GM21526 (cell line): ENCODE results near the gene DOCK8.

Experiments used
- ATAC-seq: cut with Tn5 transposase; IDR thresholded peaks from one replicate; pipeline ENCODE4 v1.9.1; 2021; ENCODE audit warnings: moderate library complexity; ENCODE audit not compliant: unreplicated experiment, low FRiP score

The DOCK8 gene

DNA sequence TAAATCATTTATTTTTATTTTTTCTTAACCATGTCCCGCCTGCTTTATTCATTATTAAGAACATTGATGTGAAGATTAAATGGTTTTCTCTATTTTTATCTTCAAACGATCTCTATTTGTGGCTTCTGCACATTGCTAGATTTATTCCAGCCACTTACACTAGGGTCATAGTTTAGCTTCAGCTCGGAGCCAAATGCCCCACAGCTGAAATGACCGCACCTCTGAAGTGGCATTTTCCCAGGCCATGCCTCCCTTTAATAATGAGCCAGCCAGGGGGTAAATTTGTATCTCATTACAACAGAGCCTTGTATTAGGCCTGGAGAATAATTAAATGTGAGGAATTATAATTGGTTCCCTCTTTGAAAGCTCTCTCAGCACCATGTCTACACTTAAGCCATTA lies 89.4 kb downstream of the DOCK8 start:
- no peak for ATAC-seq

DNA sequence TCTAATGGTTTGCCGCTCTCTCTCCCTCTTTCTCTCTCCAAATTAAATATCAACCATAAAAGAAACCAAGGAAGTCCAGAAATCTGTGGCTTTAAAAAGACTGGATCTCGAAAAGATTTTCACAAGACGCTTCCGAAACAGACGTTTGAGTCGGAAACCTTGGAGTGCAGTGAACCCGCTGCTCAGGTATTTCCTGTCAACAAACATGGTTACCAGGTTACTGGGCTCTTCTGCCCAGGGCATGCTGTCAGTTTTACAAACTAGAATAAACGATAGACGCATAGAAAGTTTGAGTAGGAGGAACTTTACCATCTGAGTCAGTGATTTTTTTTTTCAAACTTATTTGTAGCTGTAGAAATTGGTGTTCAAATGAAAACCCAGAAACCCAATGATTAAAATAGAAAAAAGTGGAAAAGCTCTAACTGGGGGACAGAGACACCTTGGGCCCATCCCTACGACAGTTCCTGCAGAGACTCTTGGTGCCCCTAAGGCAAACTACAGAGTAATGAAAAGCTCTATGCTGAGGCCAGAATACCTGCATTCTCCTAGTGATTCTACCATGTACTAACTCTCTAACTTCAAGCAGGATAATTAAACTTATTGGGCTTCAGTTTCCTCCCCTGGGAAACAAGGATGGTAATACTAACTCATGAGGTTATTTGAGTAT lies 90.0 kb downstream of the DOCK8 start:
- no peak for ATAC-seq

DNA sequence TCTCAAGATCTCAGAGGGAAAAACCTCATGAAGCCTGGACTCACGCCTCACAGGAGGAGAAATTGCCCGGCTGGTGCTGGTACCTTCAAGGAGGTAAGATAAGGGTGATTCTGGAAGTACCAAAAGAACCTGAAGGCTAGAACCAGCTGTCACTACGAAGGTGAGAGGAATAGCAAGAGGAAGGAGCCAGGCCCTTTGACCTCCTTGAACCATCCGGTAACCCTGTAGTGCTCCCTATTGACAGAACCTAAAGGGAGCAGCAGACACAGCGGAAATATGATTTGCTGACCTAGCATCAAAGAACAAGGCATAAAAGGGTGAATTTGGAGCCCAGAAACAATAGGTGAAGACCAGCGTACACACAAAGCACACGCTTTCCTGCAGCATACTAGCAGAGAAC lies 92.2 kb downstream of the DOCK8 start:
- no peak for ATAC-seq

DNA sequence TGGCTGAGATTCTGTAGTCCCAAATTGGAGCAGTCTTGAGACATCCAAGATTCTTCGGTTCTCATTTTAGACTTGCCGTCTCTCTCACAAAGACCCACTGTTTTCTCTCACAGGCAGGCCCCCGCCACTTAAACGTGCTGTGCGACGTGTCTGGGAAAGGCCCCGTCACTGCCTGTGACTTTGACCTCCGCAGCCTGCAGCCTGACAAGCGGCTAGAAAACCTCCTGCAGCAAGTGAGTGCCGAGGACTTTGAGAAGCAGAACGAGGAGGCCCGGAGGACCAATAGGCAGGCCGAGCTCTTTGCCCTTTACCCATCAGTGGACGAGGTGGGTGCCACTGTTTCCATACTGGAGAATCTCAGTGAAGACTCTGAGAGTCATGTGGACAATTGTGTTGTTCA lies 97.2 kb downstream of the DOCK8 start:
- ATAC-seq: no peak

DNA sequence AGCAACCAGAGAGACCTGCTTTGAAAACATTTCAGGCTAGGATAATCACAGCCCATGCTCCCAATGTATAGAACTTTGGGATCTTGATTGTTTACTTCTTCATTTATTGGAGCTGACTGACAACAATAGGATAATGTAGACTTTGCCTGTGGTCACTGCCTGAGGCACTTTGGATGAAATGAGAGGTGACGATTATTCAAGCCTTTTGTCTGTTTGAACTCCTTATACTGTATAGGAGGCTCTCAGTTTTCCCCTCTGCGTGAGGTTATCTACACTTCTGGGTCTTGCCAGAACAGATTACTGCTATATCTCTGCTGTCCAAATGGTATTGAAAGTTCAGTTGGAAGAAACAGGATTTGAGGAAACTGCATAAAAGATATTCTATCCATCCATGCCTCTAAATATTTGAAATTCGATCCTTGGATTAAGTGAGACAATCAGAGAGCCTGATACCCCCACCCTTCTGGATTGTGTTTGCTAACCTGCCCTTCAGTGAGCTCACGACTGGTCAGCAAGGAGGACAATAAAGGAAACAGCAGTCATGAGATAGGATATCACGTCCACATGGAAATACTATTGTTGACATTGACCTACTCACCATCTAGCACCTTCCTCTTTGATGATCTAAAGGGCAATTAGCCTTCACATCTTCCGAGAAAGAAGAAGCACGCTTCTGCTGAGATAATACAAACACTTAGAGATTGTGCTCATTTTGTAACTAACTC lies 98.1 kb downstream of the DOCK8 start:
- ATAC-seq: no peak

DNA sequence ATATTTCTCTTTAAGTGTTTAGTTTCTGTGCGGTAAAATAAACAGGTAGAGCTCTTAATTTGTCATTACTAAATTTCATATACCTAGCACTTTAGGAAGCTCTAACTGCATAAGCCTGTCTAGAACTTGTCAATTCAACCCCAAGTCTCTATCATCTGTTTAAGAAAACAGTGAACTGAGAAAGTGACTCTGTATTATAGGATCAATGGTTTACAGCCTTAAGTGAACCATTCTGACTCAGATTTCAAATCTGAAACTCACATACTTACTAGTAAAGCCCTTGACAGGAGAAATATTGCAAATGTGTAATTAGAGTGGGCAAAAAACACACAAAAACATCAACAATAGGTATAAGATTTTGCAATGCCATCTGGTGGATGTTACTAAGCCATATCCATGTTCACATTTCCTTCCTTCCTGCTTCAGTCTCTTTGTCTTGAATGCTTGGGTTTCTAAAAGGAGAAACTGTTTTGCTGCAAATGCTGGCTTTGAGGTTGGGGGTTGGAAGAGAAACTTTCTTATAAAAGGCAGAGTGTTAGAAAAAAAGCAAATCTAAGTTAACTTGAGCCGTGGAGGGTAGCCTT lies 101.8 kb downstream of the DOCK8 start:
- no peak for ATAC-seq

DNA sequence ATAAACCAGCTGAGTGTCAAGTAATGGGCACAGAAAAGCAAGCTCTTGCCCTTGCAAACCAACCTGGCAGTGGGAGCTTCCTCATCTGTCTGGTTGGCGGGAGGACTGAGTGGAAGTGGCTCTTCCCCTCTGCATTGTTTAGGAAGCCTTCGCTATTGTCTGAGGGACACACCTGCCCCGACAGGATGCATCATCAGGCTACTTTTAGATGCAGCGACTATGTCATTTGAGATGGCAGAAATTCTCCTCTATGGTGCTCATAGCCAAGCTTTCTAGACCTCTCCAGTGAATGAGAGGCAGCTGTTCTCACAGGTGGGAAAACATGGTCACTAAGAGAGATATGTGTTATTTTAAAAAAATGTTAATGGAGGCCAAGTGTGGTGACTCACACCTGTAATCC lies 104.0 kb downstream of the DOCK8 start:
- ATAC-seq: no peak

DNA sequence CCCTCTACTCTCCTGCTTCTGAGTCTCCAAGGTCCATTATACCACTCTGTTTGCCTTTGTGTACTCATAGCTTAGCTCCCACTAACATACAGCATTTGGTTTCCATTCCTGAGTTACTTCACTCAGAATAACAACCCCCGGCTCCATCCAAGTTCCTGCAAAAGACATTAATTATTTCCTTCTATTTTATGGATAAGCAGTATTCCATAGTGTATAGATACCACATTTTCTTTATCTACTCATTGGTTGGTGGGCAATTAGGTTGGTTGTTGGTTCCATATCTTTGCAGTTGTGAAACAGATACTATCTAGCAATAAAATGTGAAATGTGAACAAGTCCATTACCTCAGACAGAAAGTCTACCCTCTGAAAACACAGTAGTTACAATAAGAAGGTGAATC lies 110.3 kb downstream of the DOCK8 start:
- ATAC-seq: no peak

DNA sequence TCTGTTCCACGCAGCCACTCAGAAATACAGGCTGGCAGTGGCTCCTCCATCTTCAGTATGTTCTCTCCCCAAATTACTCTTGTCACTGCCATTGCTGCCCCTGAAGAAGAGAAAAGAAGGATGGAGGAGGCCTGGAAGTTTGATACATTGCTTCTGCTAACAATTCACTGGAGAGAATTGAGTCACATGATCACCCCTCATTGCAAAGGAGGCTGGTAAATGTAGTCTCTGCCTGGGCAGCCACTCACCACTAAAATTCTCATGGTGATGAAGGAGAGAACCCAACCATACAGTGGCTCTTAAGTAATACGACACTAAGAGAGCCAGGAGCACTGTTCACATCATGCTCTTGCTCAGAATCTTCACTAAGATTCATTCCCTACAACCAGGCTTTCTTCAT lies 112.0 kb downstream of the DOCK8 start:
- ATAC-seq: no peak

DNA sequence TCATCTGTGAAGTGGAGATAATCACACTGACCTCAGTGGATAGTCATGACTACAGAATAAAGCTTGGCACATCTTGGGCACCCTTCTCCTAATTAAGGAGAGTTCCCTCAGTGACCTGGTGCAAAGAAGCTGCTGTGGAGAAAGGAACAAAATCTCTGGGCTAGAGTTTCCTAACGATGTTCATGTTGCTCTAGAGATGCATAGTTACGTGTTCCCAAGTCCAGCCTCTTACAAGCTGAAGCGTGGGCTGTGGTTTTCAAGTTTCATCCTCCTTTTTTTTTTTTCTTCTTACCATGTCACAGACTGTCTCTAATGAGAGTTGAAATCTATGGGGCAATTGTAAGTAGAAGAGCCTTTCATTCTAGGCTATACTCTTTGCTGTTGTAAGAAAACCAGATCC lies 113.8 kb downstream of the DOCK8 start:
- no peak for ATAC-seq

DNA sequence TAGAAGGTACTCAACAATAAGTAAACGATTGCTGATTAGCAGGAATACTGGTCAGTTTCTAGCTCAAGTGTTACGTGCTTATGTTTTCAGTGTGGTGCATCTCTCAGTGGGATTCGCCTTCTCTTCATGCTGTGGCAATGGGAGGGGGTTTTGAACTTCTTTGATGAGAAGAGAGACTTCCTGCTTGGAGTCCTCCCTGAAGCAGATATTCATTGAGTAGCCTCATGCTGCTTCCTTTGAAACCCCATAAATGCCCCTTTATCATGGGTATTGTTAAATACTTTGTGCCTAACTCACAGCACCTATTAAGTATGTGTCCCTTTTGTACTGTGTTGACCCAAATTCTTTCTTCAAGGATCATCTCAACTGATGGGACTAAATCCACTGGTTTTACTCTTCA lies 116.5 kb downstream of the DOCK8 start:
- no peak for ATAC-seq

DNA sequence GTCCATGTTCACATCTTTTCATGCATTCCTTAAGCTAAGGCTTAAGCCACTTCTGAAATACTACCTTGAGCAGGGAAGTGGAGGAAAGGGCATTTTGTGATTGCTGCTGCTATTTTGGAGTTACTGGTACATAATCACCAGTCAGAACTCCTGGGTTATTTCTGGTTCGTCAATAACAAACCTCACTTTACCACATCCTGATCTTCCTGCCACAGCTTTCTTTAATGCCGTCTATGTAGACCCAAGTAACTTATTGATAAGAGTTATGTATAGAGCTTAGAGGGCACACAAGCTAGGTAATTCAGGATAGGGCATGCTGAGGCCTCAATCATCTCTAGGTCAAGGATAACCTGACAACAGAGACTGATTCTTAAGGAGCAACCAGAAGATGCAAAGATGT lies 120.7 kb downstream of the DOCK8 start:
- no peak for ATAC-seq

DNA sequence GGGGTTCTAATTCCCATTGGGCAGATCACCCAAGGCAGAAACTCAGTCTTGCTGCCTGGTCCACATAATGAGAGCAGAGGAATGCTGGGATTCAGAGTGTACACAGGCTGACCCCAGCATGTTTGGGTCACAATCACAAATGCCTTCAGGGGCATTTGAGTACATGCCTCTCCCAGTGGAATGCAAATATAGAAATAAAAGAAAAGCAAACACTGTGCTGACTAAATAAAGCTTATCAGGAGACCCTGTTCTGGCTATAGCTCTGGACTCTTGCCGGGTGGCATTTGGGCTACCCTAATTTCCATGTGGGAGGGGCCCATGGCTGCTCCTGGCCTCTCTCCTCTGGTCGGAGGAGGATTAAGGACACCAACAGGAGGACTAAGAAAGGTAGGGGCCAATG lies 121.4 kb downstream of the DOCK8 start:
- no peak for ATAC-seq

DNA sequence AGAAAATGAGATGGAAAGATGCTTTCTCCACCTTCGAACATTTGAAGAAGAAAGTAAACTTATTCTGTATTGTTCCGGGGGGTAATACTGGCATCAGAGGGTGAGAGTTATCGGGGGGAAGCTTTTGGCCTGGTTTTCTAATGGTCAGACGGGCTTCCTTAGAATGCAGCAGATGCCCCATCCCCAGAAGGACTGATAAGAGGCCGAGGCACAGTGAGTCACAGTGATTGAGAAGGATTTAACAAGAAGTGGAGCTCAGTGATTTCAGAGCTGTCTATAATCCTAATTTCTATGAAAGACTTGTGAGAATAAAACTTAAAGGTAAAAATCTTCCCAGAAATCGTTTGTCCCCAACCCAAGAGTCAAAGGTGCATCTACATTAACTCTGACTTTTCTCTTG lies 123.9 kb downstream of the DOCK8 start:
- no peak for ATAC-seq

DNA sequence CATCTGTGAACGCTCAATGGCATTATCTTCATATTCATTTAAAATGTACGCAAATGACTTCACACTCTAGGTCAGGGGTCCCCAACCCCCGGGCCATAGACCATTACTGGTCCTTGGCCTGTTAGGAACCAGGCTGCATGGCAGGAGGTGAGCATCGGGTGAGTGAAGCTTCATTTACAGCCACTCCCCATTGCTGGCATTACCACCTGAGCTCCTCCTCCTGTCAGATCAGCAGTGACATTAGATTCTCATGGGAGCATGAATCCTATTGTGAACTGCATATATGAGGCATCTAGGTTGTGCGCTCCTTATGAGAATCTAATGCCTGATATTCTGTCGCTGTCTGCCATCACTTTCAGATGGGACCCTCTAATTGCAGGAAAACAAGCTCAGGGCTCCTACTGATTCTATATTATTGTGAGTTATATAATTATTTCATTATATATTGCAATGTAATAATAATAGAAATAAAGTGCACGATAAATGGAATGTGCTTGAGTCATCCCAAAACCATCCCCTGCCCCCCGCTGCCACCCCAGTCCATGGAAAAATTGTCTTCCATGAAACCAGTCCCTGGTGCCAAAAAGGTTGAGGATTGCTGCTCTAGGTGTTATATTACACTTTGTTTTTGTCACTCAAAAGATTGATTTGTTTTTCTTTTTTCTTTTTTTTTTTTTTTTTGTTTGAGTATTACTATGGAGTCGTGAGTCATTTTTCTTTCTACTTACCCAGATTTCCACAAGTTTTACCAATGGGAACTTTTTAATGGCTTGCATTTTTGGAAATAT lies 127.2 kb downstream of the DOCK8 start:
- no peak for ATAC-seq

DNA sequence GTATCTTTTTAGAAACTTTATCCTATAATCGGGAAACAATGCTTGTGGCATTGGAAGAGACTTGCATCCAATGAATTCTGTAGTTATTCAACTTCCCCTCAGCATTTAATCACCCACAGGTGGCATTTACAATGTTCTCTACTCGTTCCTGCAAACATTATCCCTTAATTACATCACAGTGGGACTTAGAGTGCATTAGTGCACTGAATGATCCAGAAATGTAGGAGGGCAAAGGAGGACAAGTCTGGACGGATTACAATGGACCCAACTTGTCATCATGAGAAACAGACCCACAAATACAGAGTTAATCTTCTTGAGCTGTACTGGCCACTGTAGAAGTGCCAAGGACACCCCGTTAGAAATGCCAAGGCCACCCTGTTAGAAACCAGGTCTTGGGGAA lies 129.1 kb downstream of the DOCK8 start:
- no peak for ATAC-seq

DNA sequence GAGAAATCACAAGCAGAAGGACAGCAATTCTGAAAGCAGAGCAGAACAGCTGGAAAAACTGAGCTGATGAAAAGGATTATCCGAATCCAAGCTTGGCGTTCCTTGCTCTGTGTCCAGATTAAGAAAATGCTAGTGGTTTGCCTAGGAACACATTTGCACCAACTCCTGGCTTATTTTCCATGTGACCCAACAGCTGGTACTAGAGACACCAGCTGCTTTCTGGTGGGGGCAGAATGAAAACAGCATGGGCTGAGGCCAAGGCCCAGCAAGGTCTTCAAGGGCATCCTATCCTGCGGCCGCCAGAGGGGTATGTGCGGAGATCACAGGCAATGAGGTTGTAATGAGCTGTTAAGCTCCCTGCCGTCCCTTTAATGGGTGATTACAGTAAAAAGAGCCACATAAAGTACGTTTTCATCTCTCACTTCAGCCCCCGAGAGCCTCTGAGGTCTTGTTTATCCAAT lies 131.5 kb downstream of the DOCK8 start:
- no peak for ATAC-seq

DNA sequence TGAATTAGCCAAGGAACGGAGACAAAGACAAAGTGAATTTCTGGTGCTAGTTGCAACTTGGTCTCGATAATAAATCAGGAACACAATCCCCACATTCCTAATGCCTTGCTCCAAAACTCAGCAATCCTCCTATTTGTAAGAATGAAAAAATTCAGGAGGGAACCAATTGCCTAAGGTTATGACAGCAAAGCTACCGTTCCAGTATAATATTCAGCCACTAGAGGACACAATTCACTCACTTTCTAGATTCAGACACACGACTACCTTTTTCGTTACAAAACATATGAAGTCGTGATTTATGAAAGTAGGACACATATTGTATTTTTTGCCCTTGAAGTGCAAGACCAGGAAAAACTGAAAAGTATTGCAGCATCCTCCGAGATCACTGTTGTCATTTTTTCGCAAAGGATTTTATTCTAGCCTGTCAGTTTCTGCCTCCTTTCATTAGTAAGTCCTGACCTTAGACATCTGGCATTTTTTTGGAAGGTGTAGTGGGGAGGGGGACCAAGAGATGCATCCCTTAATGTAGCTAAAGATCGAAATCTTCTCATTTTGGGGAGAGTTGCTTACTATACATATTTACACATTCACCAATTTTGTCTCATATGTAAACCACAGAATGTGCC lies 133.1 kb downstream of the DOCK8 start:
- no peak for ATAC-seq

DNA sequence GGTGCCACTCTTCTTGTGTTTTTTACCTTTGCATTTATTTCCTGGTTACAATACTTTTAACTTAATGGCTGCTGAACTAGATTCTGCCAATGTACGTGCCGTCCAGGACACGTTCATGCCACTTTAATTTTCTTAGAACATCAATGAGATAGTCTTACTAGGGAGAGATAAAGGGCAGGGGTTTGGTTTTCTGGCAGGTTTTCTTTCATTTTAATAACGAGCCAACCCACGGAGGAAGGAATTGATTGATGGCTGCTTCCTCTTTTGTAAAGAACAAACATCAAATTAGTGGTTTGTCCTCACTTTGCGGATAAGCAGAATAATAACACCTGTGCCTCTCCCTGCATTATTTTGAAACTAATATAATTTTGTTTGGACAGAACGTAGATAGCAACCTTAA lies 135.7 kb downstream of the DOCK8 start:
- no peak for ATAC-seq

DNA sequence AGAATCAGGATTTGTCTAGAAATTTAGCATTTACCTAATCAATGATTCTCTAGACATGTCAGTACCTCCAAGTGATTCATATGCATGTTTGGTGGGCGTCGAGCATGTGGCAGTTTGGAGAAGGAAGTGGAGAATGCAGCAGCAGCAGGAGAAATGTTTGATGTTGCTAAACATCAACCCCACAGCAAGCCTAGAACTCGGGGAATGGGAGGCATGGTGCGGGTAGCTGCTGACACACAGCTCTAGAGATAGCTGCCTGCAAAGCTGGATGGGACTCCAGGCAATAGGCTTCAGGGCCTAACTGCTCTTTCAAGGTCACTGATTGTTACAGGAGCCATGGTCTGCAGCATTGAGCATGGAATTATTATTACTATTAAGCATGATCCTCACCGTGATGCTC lies 137.3 kb downstream of the DOCK8 start:
- no peak for ATAC-seq

DNA sequence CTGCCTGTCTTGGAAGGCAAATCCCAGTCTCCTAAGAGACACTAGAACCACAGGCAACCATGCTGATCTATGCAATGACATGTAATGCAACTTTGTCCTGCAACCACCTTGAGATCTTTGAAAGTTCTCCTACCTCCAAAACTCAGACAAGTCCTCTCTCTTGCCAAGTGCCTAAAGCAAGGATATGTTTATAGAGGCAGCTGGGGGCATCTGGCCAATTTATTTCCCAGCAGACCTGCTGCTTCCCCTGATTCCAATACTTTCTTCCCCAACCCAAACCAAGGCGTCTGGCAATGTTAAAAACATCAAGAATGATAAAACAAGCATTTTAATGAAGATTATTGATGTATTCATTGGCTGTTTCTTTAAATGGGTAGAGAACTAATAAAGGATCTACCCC lies 138.4 kb downstream of the DOCK8 start:
- no peak for ATAC-seq
